ENCODE results near the gene MUSTN1. TPM values are rescaled to one million over a fixed set of nuclear protein-coding genes. Genes with fewer than 3 reads are reported as not detected.

The MUSTN1 gene
- polyA plus RNA-seq, 3 donors, result 0.29 to 13.7 TPM; not detected in 1

GRCh38 chr3:52820736-52821135 is 14.1 kb downstream of the MUSTN1 start:
- Histone ChIP-seq H2AFZ (ENCODE audit: insufficient read depth, low read depth, low read length, poor library complexity, severe bottlenecking) (no peak overlapping the region), H3K36me3 (replicated peaks in 1 of 2; ENCODE audit: control insufficient read depth in 1 of 2, insufficient read depth in 2 of 2, low read length in 2 of 2) (peaks cover 5 to 26% of the 10 kb centered on the region in 2 donors), H3K27ac (ENCODE audit: low read depth in 1 of 2, low read length in 2 of 2) (no peak overlapping the region), H3K4me3 (replicated peaks in 1 of 3; ENCODE audit: low read depth in 2 of 3, low read length in 3 of 3) (no peak overlapping the region), H3K27me3 (ENCODE audit: control insufficient read depth in 2 of 2, insufficient read depth in 2 of 2, low read length in 2 of 2) (no peaks in the 10 kb centered on the region), H4K20me1 (ENCODE audit: insufficient read depth, low read length) (no peaks in the 10 kb centered on the region), H3K9ac (ENCODE audit: insufficient read depth, low read length, poor library complexity, severe bottlenecking) (no peak overlapping the region), H3K4me1 (ENCODE audit: control insufficient read depth in 1 of 2, insufficient read depth in 2 of 2, low read length in 2 of 2) (no peaks in the 10 kb centered on the region), H3K9me3 (replicated peaks in 1 of 2; ENCODE audit: control insufficient read depth in 1 of 2, insufficient read depth in 1 of 2, low read length in 2 of 2) (no peaks in the 10 kb centered on the region), H3K4me2 (replicated peaks; ENCODE audit: extremely low read depth, low read length, poor library complexity, severe bottlenecking) (no peak overlapping the region), H3K79me2 (ENCODE audit: insufficient read depth, low read length) (no peaks in the 10 kb centered on the region)
- peaks cover 9 to 23% of the 10 kb centered on the region in 2 donors for H3K36me3 Mint-ChIP-seq
- no peak overlapping the region for H3K4me3 Mint-ChIP-seq
- H3K27ac Mint-ChIP-seq, result peak overlapping the region in 3 of 7 donors; percentile 29 to 69 (median 37)
- TF ChIP-seq, protein P1, sequence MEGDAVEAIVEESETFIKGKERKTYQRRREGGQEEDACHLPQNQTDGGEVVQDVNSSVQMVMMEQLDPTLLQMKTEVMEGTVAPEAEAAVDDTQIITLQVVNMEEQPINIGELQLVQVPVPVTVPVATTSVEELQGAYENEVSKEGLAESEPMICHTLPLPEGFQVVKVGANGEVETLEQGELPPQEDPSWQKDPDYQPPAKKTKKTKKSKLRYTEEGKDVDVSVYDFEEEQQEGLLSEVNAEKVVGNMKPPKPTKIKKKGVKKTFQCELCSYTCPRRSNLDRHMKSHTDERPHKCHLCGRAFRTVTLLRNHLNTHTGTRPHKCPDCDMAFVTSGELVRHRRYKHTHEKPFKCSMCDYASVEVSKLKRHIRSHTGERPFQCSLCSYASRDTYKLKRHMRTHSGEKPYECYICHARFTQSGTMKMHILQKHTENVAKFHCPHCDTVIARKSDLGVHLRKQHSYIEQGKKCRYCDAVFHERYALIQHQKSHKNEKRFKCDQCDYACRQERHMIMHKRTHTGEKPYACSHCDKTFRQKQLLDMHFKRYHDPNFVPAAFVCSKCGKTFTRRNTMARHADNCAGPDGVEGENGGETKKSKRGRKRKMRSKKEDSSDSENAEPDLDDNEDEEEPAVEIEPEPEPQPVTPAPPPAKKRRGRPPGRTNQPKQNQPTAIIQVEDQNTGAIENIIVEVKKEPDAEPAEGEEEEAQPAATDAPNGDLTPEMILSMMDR (IDR thresholded peaks at IDR 0.05), result peak; percentile 66
- no peaks in the 10 kb centered on the region for H3K9me3 Mint-ChIP-seq
- intact Hi-C loops (cut with micrococcal nuclease), result loop anchor here in 1 of 2 donors (5.0 kb wide), 1 partner anchor 78 kb away; no protein-coding TSS in a partner anchor
- H3K4me1 Mint-ChIP-seq, result no peaks in the 10 kb centered on the region
- DNase-seq, result peak in 2 of 3 donors; percentile 5 to 15
- peaks cover 0 to 2% (median 1%) of the 10 kb centered on the region in 3 donors for H3K27me3 Mint-ChIP-seq (ENCODE audit: low read depth in 3 of 3)
- WGBS (ENCODE audit: insufficient coverage), result 91% methylated on average over 7 of the region's 11 CpGs

DNA sequence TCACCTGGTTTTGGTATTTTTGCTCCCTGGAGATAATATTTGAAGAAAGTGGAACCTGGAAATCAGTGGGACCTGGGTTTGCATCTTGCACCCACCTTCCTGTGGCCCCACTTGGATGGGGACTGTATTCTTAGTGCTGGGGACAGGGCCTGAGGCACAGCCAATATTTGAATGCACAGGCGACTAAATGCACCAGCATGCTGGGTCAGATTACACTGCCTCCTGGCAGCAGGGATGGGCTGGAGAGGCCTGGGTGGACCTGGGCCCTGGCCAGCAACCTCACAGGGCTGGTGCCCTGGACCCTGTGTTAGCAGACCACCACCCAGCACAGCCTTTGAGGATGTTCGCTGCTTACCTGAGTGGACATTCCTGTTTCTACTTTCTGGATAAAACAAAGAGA is 14.9 kb downstream of the MUSTN1 start:
- Histone ChIP-seq H3K4me2 (replicated peaks; ENCODE audit: extremely low read depth, low read length, poor library complexity, severe bottlenecking) (no peak overlapping the region), H3K4me1 (ENCODE audit: control insufficient read depth in 1 of 2, insufficient read depth in 2 of 2, low read length in 2 of 2) (no peaks in the 10 kb centered on the region), H3K79me2 (ENCODE audit: insufficient read depth, low read length) (no peaks in the 10 kb centered on the region), H4K20me1 (ENCODE audit: insufficient read depth, low read length) (no peaks in the 10 kb centered on the region), H3K27me3 (ENCODE audit: control insufficient read depth in 2 of 2, insufficient read depth in 2 of 2, low read length in 2 of 2) (no peaks in the 10 kb centered on the region), H3K4me3 (replicated peaks in 1 of 3; ENCODE audit: low read depth in 2 of 3, low read length in 3 of 3) (no peak overlapping the region), H2AFZ (ENCODE audit: insufficient read depth, low read depth, low read length, poor library complexity, severe bottlenecking) (no peak overlapping the region), H3K36me3 (replicated peaks in 1 of 2; ENCODE audit: control insufficient read depth in 1 of 2, insufficient read depth in 2 of 2, low read length in 2 of 2) (peaks cover 5 to 26% of the 10 kb centered on the region in 2 donors), H3K9ac (ENCODE audit: insufficient read depth, low read length, poor library complexity, severe bottlenecking) (no peak overlapping the region), H3K27ac (ENCODE audit: low read depth in 1 of 2, low read length in 2 of 2) (no peak overlapping the region), H3K9me3 (replicated peaks in 1 of 2; ENCODE audit: control insufficient read depth in 1 of 2, insufficient read depth in 1 of 2, low read length in 2 of 2) (no peaks in the 10 kb centered on the region)
- Mint-ChIP-seq H3K9me3 (no peaks in the 10 kb centered on the region), H3K4me1 (no peaks in the 10 kb centered on the region), H3K27ac (peak overlapping the region in 2 of 7 donors; percentile 31 to 43), H3K4me3 (no peak overlapping the region), H3K27me3 (ENCODE audit: low read depth in 3 of 3) (peaks cover 0 to 2% (median 1%) of the 10 kb centered on the region in 3 donors), H3K36me3 (peaks cover 8 to 23% of the 10 kb centered on the region in 2 donors)
- DNase-seq, result no peak
- WGBS (ENCODE audit: insufficient coverage), result 100% methylated on average over 2 of the region's 2 CpGs
- TF ChIP-seq, protein P1 (IDR thresholded peaks at IDR 0.05), result no peak
- intact Hi-C loops (cut with micrococcal nuclease), result loop anchor here in 1 of 2 donors (5.0 kb wide), 1 partner anchor 78 kb away; no protein-coding TSS in a partner anchor

Data from CD14-positive monocyte (primary cell).